ENCODE data around the gene TROAP.

The TROAP gene

DNA sequence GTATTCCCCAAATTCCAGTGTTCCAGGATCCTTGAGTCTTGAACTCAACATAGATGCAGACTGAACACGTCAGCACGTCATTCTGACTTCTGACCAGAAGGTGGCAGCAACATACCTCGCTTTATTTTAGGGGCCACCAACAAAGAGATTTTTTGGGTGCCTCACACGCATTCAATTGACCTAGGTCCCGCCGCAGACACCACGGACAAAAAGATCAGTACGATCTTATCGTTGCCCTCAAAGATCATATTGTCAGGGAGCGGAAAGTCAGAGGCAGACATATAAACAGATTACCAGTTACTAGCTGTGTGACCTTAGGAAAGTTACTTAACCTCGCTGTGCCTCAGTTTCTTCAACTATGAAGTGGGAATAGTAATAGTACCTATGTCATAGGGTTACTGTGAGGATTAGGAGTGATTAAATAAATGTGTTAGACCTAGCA lies 34.6 kb upstream of the TROAP start:
- TF ChIP-seq, protein P1, sequence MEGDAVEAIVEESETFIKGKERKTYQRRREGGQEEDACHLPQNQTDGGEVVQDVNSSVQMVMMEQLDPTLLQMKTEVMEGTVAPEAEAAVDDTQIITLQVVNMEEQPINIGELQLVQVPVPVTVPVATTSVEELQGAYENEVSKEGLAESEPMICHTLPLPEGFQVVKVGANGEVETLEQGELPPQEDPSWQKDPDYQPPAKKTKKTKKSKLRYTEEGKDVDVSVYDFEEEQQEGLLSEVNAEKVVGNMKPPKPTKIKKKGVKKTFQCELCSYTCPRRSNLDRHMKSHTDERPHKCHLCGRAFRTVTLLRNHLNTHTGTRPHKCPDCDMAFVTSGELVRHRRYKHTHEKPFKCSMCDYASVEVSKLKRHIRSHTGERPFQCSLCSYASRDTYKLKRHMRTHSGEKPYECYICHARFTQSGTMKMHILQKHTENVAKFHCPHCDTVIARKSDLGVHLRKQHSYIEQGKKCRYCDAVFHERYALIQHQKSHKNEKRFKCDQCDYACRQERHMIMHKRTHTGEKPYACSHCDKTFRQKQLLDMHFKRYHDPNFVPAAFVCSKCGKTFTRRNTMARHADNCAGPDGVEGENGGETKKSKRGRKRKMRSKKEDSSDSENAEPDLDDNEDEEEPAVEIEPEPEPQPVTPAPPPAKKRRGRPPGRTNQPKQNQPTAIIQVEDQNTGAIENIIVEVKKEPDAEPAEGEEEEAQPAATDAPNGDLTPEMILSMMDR (IDR thresholded peaks at IDR 0.05; ENCODE audit: low read depth, low read length) = peak; percentile 74
- no peak overlapping the region for H3K4me3 ChIP-seq (replicated peaks in 1 of 2; ENCODE audit: low read depth in 2 of 2, low read length in 2 of 2)
- DNase-seq (ENCODE audit: low read depth in 2 of 2) = peak; percentile 66 to 69

DNA sequence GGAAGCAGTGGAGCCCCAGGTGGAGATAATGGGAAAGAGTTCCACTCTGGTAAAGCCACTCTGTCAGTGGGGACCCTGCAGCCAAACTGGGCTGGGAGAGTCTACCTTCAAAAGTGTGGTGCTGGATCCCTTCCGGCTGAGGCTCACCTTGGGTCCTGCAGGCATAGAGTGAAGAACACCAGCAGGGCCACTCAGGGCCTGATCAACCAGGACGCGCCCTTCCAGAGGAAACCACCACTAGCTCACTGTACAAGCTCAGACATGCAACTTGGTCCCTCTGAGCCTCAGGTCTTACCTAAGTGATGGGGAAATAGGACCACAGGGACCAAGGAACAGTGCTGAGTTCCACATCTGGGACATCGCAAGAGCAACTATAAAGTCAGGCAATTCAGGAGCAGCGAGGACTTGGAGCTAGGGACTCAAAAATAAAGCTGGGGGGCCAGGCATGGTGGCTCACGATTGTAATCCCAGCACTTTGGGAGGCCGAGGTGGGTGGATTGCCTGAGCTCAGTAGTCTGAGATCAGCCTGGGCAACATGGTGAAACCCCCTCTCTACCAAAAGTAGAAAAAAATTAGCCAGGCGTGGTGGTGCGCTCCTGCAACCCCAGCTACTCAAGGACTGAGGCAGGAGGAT lies 34.0 kb upstream of the TROAP start:
- H3K4me3 ChIP-seq (replicated peaks in 1 of 2; ENCODE audit: low read depth in 2 of 2, low read length in 2 of 2) = no peak overlapping the region
- TF ChIP-seq, protein P1 (IDR thresholded peaks at IDR 0.05; ENCODE audit: low read depth, low read length) = no peak

GRCh38 chr12:49292729-49293055 lies 30.4 kb upstream of the TROAP start:
- peak in 1 of 2 donors; percentile 24 for DNase-seq (ENCODE audit: low read depth in 2 of 2)
- TF ChIP-seq, protein P1 (IDR thresholded peaks at IDR 0.05; ENCODE audit: low read depth, low read length) = no peak
- H3K4me3 ChIP-seq (replicated peaks in 1 of 2; ENCODE audit: low read depth in 2 of 2, low read length in 2 of 2) = no peak overlapping the region

More for the DNA sequence above, 34.0 kb upstream of the TROAP start:
- DNase-seq (ENCODE audit: low read depth in 2 of 2) = no peak

- peak in 1 of 2 donors; percentile 58 for DNase-seq (ENCODE audit: low read depth in 2 of 2)
- TF ChIP-seq, protein P1 (IDR thresholded peaks at IDR 0.05; ENCODE audit: low read depth, low read length) = no peak
- H3K4me3 ChIP-seq (replicated peaks in 1 of 2; ENCODE audit: low read depth in 2 of 2, low read length in 2 of 2) = peak overlapping the region in 1 of 2 donors; percentile 11
Measured at GRCh38 chr12:49293056-49293956, 29.7 kb upstream of the TROAP start.

GRCh38 chr12:49294086-49294803 lies 28.8 kb upstream of the TROAP start:
- TF ChIP-seq, protein P1 (IDR thresholded peaks at IDR 0.05; ENCODE audit: low read depth, low read length) = no peak
- no peak for DNase-seq (ENCODE audit: low read depth in 2 of 2)

GRCh38 chr12:49294804-49295081 lies 28.3 kb upstream of the TROAP start:
- no peak for DNase-seq (ENCODE audit: low read depth in 2 of 2)
- no peak overlapping the region for H3K4me3 ChIP-seq (replicated peaks in 1 of 2; ENCODE audit: low read depth in 2 of 2, low read length in 2 of 2)
- TF ChIP-seq, protein P1 (IDR thresholded peaks at IDR 0.05; ENCODE audit: low read depth, low read length) = no peak

More at GRCh38 chr12:49294086-49294803, 28.8 kb upstream of the TROAP start:
- H3K4me3 ChIP-seq (replicated peaks in 1 of 2; ENCODE audit: low read depth in 2 of 2, low read length in 2 of 2) = no peak overlapping the region
